HG03558 (cell line): ENCODE measurements around the gene ANGPT4.

Source experiments
- ATAC-seq: cut with Tn5 transposase; IDR thresholded peaks from one replicate; pipeline ENCODE4 v1.9.1; 2021; ENCODE audit warnings: moderate number of reproducible peaks; ENCODE audit not compliant: unreplicated experiment; ENCODE audit errors: extremely low read depth

ANGPT4 gene, protein sequence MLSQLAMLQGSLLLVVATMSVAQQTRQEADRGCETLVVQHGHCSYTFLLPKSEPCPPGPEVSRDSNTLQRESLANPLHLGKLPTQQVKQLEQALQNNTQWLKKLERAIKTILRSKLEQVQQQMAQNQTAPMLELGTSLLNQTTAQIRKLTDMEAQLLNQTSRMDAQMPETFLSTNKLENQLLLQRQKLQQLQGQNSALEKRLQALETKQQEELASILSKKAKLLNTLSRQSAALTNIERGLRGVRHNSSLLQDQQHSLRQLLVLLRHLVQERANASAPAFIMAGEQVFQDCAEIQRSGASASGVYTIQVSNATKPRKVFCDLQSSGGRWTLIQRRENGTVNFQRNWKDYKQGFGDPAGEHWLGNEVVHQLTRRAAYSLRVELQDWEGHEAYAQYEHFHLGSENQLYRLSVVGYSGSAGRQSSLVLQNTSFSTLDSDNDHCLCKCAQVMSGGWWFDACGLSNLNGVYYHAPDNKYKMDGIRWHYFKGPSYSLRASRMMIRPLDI

DNA sequence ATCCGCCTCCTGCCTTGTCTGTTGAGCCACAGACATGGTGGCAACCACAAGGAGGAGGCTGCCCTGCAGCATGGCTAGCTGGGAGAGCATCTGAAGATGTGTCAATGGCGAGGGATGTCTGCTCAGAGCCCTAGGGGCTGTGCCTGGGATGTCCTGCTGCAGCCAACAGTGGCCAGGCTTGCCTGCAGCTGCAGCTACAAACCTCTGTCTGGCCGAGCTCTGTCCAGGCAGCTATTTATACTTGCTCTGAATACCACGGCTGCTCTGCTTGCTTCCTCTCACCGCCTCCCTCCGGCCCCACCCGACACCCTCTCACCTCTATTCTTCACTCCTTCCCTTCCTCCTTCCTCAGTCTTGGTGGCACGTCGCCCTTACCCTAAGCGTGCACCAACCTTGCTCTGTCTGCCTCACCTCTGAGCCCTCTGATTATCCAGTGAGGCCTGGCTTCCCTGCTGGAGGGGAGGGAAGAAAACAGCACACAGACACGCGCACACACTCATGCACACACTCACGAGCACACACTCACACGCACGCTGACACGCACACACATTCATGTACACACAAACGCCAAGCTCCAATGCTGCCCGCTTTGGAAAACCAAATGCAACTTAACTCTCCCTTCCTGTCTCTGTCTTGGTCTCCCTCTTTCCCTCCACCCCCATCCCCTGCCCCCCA is at the start of gene ANGPT4:
ANGPT4 (minus strand) TSS at position 210 of the 675 bp plus-strand sequence; CDS start at position 90, 120 bp downstream.
- ATAC-seq, result no peak

DNA sequence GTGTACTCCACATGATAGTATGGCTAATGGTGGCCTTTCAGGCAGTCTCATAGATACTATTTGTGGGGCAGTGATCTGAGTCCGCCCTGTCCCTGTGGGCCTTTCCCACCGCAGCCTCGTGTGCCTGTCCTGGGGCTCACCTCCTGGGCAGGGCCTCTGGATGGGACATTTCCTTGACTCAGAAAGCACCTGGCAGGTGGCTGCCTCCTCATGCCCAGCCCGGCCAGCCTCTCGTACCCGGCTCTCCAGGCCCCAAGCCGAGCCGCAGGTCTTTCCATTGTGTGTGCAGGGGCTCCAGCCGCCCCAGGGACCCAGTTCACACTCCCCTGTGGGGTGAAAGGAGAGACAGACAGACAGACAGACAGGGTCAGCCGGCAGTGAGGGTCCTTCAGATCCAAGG is 47.7 kb upstream of the ANGPT4 start:
- ATAC-seq, result no peak

DNA sequence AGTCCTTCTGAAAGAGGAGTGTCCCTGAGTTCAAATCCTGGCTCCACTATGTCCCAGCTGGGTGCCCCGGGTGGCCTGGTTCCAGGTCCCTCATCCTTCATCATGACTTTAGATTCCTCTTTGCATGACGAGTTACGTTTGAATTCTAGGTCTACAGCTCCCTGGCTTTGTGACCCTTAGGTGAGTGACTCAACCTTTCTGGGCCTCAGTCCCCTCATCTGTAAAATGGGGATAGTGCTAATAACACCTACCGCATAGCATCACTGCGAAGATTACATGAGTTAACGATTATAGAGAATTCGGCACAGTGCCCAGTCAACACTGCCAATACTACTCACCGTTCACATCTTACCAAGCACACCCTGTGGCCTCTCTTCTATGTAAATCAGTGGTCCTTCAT is 46.5 kb upstream of the ANGPT4 start:
- no peak for ATAC-seq

DNA sequence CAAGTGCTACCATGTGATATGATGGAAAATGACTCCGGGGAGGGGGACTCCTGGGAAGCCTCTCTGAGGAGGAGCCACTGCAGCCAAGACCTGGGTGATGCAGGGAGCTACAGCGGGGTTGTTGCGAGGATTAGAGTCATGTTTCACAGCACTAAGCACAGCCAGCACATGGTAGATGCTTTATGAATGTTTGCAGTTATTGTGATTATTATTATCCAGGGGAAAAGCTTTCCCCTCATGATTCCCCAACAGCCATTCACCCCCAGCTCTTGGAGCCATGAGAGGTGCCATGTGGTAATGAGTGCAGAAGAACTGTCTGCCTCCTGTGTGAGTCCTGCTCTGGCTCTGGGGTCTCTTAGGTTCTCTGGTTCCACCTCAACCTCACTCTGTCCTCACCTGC is 46.1 kb upstream of the ANGPT4 start:
- no peak for ATAC-seq

DNA sequence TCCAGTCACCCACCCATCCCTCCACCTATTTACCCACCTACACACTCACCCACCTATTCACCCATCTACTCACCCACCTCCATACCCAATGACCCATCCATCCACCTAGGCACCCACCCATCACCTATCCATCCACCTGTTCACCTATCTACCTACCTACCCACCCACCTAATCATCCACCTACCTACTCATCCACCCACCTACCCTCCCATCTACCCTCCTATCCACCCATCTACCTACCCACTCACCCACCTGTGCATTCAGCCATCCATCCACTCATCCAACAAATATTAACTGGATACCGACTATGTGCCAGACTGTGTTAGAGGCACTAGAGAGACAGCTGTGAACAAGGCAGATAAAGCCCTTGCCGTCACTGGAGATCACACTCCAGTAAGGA is 45.6 kb upstream of the ANGPT4 start:
- ATAC-seq, result no peak

DNA sequence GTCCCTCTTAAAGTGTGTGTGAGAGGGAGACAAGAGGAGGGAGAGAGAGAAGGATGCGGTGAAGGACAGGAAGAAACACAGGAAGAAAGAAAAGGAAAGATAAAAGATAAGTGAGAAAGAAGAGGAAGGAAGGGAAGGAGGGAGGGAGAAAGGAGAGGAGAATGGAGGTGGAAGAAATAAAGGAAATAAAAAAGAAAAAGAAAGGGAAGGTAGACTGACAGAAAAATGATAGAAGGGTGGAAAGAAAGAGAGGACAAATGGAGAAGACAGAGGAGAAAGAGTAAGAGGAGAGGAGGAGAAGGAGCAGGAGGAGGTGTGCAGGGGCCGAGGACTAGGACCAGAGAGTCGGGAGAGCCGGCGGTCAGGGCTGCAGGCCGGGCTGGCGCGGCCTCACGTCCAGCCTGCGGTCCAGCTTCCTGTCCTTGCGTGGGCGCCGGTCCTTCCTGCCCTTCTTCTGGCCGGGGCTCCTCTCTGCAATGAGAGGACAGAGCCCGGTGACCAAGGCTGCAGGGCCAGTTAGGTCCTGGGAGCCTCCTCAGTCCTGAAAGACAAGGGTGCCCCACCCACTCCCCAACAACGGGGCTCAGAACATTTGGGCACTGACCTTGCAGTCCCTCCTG is 44.0 kb upstream of the ANGPT4 start:
- ATAC-seq, result no peak

DNA sequence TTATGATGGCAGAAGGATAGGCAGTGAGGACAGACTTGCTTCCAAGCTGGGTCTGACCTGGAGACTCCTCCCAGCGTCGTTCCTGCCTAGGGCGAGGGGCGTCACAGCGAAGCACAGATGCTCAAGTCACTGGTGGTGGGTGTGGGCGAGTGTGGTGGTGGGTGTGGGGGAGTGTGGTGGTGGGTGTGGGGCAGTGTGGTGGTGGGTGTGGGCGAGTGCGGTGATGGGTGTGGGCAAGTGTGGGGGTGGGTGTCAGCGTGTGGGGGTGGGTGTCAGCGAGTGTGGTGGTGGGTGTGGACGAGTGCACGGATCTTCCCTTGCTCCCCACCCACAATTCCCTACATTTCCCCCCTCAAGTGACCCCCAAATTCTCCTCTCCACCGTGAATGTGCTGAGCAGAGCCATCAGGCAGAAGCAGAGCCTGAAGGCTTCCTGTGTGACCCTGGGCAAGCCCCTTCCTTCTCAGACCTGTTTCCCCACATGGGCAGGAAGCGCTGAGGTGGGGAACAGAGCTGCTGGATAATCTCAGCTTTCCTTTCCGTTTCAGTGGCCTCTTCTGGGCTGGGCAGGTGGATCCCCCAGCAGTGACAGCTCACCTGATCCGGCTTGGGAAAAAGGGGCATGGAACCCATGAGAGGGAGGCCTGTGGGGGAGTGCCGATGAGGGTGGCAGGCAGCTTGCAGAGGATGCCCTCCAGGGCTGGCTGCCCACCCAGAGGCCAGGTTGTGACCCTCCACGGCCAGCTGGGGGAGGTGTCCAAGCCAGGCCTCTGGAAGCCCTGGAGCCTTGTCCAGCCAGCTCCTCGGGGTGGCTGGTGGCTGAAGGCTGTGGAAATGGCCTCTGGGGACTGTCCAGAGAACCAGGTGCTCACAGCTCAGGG is 43.0 kb upstream of the ANGPT4 start:
- ATAC-seq, result no peak

DNA sequence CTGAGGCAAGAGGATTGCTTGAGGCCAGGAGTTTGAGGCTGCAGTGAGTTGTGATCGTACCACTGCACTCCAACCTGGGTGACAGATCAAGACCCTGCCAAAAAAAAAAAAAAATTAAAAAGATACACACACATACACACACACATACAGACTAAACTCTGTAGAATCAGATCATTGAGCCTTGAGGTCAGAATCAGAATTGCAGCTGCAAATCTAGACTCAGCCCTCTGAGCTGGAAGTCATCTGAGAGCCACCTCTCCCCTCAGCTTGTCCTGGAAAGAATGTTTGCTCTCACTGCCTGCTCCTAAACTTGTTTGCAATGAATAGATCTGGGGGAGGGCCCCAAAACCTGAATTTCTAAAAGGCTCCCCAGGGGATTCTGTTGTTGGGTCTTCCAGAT is 41.4 kb upstream of the ANGPT4 start:
- ATAC-seq, result no peak

DNA sequence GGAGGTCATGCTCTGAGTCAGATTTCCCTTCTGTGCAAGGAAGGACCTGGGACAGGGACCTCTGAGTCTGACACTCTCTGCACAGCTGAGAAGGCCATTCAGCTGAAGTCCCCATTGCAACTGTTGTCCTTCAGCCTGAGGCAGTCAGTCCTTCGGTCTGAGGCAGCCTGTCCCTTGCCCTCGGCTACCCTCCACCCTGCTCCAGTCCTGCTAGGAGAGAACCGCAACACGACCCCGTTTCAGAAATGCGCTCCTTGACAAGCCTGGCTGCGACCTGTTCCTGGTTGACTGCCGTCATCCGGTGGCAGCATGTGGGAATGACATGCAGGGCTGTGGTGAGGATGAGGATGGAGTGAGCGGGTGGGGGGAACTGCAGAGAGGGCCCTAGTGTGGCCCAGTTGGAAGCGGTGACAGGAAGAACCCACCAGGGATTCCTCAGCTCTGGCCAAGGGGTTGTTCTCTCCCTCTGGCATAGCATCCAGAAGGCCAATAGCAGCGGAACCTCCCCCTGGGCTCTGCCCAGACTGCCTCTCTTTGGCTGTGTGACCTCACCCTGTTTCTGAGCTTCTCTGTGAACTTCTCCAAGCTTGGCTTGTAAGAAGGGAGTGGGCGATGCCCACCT is 40.3 kb upstream of the ANGPT4 start:
- ATAC-seq, result no peak

DNA sequence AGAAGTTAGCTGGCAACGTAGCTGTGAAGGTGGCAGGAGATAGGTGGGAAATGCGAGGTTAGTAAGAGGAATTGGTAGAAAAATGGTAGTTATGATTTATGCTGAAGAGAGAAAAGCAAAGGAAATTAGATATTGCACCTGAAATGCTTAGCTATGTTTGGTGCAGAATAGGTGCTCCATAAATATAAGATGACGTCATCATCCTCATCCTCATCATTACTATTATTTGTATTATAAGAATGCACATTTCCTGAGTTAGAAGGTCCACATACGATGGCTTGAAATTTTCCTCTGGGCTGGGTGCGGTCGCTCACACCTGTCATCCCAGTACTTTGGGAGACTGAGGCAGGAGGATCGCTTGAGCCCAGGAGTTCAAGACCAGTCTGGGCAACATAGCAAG is 39.5 kb upstream of the ANGPT4 start:
- no peak for ATAC-seq

DNA sequence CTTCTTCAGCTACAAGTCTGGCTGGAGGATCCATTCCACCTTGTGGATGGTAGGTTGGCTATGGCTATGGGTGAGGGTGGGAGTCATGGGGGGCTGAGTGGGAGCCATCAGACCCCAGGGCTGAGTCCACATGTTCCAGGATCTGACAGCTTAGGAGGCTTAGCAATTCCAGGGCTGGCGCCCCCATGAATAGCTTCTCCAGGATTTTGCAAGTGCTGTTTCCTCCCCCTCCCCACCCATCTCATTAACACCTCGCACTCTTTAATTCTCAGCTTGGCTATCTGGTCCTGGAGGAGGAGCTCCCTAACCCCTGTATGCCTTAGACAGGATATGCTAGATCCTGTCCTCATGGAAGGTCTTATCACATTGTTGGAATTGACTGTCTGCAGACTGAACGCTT is 39.0 kb upstream of the ANGPT4 start:
- no peak for ATAC-seq

DNA sequence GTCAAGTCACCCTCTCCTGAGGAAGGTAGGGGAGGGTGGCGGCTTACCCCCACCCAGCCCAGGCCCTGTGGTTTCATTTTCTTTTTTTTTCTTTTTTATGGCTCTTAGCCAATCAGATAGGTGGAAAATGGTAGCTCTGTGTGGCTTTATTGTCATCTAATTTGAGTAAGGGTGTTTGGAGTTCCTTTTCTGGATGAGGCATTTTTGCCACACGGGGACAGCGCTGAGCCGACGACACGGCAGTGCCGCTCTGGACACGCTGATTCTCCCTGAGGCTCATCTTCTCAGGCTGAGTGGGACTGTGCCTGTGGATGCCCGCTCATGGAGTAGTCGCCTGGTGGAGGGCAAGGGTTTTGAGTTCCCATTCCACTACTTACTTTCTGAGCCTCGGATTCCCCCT is 37.6 kb upstream of the ANGPT4 start:
- ATAC-seq, result no peak

DNA sequence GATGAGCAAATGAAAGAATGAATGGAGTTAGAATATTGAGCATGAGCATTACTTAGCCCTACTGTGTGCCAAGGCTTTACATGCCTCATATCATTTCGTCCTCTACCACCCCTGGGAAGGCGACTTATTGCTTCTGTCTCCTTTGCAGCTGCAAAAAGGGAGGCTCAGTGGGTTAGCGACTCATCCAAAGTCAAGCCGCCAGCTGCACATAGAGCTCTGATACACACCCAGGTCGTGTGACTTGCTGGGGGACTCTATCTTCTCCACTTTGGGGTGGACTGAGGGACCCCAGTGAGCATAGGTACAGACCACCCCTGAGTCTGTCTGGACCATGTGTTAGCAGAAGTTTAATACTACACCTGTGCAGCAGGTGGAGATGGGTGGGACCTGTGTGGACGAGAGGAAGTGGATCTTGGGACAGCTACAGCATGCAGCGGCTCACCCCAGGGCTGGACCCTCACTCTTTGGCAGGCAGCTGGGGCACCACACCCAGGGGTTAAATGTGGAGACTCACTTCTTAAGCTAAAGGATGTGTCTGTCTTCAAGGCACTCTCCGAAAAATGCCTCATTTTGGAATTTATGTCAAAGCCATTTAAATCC is 36.2 kb upstream of the ANGPT4 start:
- no peak for ATAC-seq

DNA sequence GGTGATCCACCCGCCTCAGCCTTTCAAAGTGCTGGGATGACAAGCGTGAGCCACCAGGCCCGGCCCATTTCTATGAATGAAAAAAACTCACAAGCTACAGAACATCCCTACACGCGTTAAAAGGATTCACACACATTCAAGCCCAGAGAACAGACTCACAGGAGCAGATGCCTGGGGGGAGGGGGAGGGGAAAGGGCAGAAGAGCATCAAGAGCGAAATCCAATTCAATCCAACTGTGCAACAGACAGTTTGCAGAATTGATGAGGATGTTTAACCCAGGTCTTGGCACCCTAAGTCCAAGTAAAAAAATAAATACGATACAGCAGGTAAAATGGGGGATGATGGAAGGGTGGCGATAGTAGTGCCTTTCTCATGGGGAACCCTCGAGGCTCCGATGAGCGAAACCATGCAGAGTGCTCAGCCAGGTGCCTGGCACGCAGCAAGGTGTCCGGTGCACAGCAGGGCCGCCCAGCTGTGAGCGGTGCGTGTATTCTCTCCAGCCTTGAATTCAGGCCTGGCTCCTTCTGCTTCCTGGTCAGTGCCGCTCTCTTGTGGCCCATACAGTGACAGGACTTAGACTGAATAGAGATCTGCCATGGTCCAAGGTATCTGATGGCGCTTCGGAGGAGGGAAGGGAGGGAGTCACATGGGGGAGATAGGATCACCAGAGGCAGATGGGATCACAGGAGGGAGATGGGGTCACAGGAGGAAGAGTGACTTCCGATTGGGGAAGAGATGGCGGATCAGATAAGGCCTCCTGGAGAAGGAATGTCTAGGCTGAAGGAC is 35.4 kb upstream of the ANGPT4 start:
- ATAC-seq, result no peak

DNA sequence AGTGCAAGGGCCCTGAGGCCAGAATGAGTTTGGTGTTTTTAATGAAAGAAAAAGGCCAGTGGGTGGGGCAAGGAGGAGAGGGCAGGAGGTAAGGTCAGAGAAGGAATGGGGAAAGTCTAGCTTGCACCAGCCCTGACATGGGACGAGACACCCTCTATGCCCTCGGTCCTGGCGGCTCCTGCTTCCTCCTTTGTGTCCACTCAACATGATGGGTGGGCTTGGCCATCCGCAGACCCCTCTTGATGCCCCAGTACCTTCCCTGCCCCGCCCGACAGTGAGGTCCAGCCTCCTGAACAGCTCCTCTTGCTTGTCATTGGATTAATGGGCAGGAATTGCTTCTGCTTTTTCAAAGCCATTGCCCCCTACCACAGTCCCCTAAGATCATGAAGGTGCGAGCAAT is 33.6 kb upstream of the ANGPT4 start:
- no peak for ATAC-seq

DNA sequence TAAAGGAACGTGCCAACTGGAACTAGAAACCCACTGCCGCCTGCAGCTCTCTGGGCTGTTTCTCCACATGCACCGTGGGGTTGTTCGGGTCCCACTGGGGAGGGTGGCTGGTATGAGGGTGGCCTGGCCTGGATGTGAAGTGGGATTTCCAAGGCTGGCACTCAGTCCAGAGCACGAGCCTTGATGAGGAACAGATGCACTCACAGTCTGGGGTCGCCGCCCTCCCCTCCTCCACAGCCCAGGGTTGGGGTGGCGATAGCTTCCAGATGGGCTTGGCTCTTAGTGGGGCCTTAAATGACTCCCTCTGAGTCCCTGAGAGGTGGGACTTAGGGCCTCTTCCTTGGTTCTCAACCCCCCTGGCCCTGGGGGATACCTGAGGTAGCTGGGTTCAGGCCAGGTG is 30.7 kb upstream of the ANGPT4 start:
- no peak for ATAC-seq

DNA sequence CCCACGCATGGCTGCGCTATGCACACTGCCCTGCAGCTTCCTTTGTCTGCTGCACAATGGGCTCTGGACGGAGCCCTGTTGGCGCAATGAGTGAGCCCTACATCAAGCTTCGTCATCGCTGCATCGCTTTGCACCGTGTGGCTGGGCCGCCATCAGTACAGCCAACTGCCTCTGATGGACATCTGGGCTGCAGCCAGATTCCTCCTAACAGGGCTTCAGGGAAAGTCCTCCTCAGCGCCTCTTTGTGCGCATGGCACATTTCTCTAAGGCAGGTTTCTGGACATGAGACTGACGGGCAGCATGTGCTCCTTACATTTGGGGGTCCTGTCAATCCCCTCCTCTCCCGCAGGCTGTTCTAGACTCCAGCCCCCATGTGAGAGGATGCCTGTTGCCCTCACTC is 29.7 kb upstream of the ANGPT4 start:
- ATAC-seq, result no peak

DNA sequence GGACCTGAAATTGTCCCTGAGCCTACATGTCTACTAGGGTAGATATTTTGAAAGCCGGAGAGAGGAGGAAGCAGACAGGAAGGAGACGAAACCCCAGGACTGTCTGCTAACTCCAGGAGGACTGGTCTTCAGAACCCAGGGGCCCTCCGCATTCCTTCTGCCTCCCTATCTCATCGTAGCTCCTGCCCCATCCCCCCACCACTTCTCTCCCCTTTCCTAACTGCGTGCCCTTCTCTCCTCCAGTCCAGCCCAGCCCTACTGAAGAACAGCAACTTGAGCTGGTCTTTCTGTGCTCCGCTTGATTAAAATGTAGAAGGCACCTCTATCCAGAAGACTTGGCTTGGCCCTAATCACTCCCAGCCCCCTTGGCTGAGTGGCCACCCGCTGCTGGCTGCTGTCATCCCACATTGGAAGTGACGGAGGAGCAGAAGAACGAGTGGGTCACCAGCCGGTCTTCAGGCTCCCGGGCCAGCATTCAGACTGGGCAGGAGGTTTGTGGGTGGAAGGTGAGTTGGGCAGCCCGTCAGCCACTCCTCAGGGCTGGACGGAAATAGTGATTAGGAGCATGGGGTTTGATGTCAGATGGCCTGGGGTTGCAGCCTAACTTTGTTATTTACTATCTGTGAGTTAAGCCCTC is 28.8 kb upstream of the ANGPT4 start:
- ATAC-seq, result no peak
